Prostate gland (tissue), 2 donors: ENCODE results near the gene FRRS1. TPM values are rescaled to one million over a fixed set of nuclear protein-coding genes. Genes with fewer than 3 reads are reported as not detected.

ENCODE experiments used
- DNase-seq: peaks from one replicate; pipeline ENCODE4 v3.0.0-alpha.2; 2019; ENCODE audit warnings: low spot score
- H3K27ac ChIP-seq, 2 donors: fragments of 200-600 bp; sonication (generic); 2 replicates each; pipeline ENCODE4 v1.5.1; 2017 to 2019
- H3K27me3 ChIP-seq: fragments of 200-600 bp; sonication (generic); replicated peaks from 2 replicates; pipeline ENCODE4 v1.5.1; 2019; ENCODE audit not compliant: insufficient read depth
- H3K36me3 ChIP-seq, 2 donors: fragments of 200-600 bp; sonication (generic); 1 replicate in 1 of 2; 2 replicates in 1 of 2; pipeline versions ENCODE4 v1.5.1 to v1.8.1; 2017 to 2019
- H3K4me1 ChIP-seq: fragments of 200-600 bp; sonication (generic); replicated peaks from 2 replicates; pipeline ENCODE4 v1.5.1; 2019
- H3K4me3 ChIP-seq, 2 donors: fragments of 200-600 bp; sonication (generic); 2 replicates each; pipeline ENCODE4 v1.5.1; 2017 to 2019
- H3K9me3 ChIP-seq: fragments of 200-600 bp; sonication (generic); 2 replicates; pipeline ENCODE4 v1.5.1; 2017
- POLR2A ChIP-seq: fragments of 450-650 bp; IDR thresholded peaks from one replicate; pipeline ENCODE4 v1.6.1; 2016; ENCODE audit warnings: antibody characterized with exemption, mild to moderate bottlenecking
- POLR2AphosphoS5 ChIP-seq: sonication (generic); formaldehyde crosslinking; IDR thresholded peaks from one replicate; pipeline ENCODE4 v1.6.1; 2017; ENCODE audit warnings: antibody characterized with exemption
- WGBS: methylation state at CpG from one replicate; pipeline ENCODE4 v1.1.5; 2018; 5-methylcytosine and 5-hydroxymethylcytosine counted together
- intact Hi-C: fragments of 100-400 bp; cut with DNase I; formaldehyde crosslinking; loops from one replicate; pipeline ENCODE4 v1.14.2; 2022
- total RNA-seq, 2 donors: library from RNA; depleted of rRNA; stranded (reverse); fragments of >200 nt; gene quantifications; one replicate each; pipeline ENCODE4 v1.1.0, GENCODE V29; 2016
- TF ChIP-seq, protein P1 (sequence below), 4 experiments: fragments of 200-600 bp in 2 of 4; fragments of 450-650 bp in 2 of 4; sonication (generic) in 2 of 4; IDR thresholded peaks; 1 replicate in 3 of 4; 2 replicates in 1 of 4; pipeline ENCODE4 v1.5.1; 2016 to 2019; ENCODE audit warnings: antibody characterized with exemption in 4 of 4, mild to moderate bottlenecking in 2 of 4, moderate library complexity in 2 of 4

The FRRS1 gene
- total RNA-seq, 2 donors from 2014 or later, result 9.5 to 16.1 TPM

DNA sequence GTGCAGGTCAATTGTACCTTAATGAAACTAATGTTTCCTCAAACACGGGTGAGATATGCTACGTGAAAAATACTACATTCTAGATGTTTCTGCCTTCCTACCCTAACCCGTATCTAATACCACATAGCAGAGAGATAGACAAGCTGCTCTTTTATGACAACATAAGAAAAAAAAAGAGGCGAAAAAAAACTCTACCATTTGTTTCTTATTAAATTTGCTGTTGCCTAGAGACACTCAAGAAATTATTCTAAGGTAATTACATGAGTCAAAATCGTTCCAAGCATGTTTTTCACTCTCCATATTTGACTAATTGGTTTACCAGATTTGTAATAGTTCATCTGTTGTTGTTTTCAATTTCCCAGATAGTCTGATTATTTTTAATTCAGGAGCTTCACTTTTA is 93.1 kb downstream of the FRRS1 start:
- WGBS, result 89% methylated on average over 4 of the region's 5 CpGs
- TF ChIP-seq POLR2AphosphoS5 (no peak), POLR2A (no peak)
- TF ChIP-seq, protein P1, sequence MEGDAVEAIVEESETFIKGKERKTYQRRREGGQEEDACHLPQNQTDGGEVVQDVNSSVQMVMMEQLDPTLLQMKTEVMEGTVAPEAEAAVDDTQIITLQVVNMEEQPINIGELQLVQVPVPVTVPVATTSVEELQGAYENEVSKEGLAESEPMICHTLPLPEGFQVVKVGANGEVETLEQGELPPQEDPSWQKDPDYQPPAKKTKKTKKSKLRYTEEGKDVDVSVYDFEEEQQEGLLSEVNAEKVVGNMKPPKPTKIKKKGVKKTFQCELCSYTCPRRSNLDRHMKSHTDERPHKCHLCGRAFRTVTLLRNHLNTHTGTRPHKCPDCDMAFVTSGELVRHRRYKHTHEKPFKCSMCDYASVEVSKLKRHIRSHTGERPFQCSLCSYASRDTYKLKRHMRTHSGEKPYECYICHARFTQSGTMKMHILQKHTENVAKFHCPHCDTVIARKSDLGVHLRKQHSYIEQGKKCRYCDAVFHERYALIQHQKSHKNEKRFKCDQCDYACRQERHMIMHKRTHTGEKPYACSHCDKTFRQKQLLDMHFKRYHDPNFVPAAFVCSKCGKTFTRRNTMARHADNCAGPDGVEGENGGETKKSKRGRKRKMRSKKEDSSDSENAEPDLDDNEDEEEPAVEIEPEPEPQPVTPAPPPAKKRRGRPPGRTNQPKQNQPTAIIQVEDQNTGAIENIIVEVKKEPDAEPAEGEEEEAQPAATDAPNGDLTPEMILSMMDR (IDR thresholded peaks at IDR 0.05), result no peak
- intact Hi-C loops, result no loop called here
- Histone ChIP-seq H3K9me3 (no peaks in the 10 kb centered on the region), H3K4me3 (no peak overlapping the region), H3K27ac (no peak overlapping the region), H3K4me1 (no peaks in the 10 kb centered on the region), H3K27me3 (no peaks in the 10 kb centered on the region), H3K36me3 (no peaks in the 10 kb centered on the region)
- no peak for DNase-seq

GRCh38 chr1:99672530-99673213 is 93.8 kb downstream of the FRRS1 start:
- no peak overlapping the region for H3K4me3 ChIP-seq
- no peaks in the 10 kb centered on the region for H3K27me3 ChIP-seq
- intact Hi-C loops, result no loop called here
- H3K36me3 ChIP-seq, result no peaks in the 10 kb centered on the region
- H3K9me3 ChIP-seq, result no peaks in the 10 kb centered on the region
- DNase-seq, result no peak
- 70% methylated on average over 6 of the region's 6 CpGs for WGBS
- no peaks in the 10 kb centered on the region for H3K4me1 ChIP-seq
- no peak overlapping the region for H3K27ac ChIP-seq
- TF ChIP-seq, protein P1 (IDR thresholded peaks at IDR 0.05), result no peak

DNA sequence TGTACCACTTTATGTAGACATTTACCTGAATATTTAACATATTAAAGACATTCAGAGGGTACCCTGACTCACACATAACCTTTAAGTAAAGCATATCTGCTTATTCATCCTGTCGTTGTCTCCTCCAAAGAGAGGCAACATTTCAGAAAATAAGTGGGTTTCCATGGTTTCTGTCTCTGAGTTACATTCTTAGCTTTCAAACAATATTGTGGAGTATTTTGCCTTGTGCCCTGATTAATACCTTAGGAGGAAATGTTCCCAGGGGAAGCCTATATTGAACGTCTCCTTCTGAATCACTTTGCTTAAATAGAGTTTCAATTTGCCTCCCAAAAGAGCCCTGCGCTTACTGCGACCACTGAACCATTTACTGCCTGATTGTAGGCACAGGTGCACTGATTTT is 94.4 kb downstream of the FRRS1 start:
- TF ChIP-seq POLR2AphosphoS5 (no peak), POLR2A (no peak)
- TF ChIP-seq, protein P1 (IDR thresholded peaks at IDR 0.05), result no peak

GRCh38 chr1:99670583-99670982 is 95.9 kb downstream of the FRRS1 start:
- no peak for DNase-seq
- Histone ChIP-seq H3K27me3 (no peaks in the 10 kb centered on the region), H3K27ac (no peak overlapping the region), H3K9me3 (no peaks in the 10 kb centered on the region), H3K4me1 (no peaks in the 10 kb centered on the region), H3K36me3 (no peaks in the 10 kb centered on the region), H3K4me3 (no peak overlapping the region)
- intact Hi-C loops, result no loop called here
- TF ChIP-seq POLR2A (no peak), POLR2AphosphoS5 (no peak)
- TF ChIP-seq, protein P1 (IDR thresholded peaks at IDR 0.05), result no peak
- 67% methylated on average over 1 of the region's 1 CpG for WGBS

More for the DNA sequence above, 94.4 kb downstream of the FRRS1 start:
- Histone ChIP-seq H3K4me1 (no peaks in the 10 kb centered on the region), H3K27me3 (no peaks in the 10 kb centered on the region), H3K4me3 (no peak overlapping the region), H3K36me3 (no peaks in the 10 kb centered on the region), H3K9me3 (no peaks in the 10 kb centered on the region), H3K27ac (no peak overlapping the region)
- intact Hi-C loops, result no loop called here
- no peak for DNase-seq
- WGBS, result 82% methylated on average over 4 of the region's 4 CpGs

GRCh38 chr1:99669821-99670220 is 96.6 kb downstream of the FRRS1 start:
- intact Hi-C loops, result no loop called here
- H3K4me3 ChIP-seq, result no peak overlapping the region
- H3K9me3 ChIP-seq, result no peaks in the 10 kb centered on the region
- no peak for TF ChIP-seq POLR2A
- TF ChIP-seq POLR2AphosphoS5, result no peak
- TF ChIP-seq, protein P1 (IDR thresholded peaks at IDR 0.05), result no peak
- H3K27ac ChIP-seq, result no peak overlapping the region
- DNase-seq, result no peak
- WGBS, result 87% methylated on average over 2 of the region's 2 CpGs
- H3K36me3 ChIP-seq, result no peaks in the 10 kb centered on the region
- no peaks in the 10 kb centered on the region for H3K4me1 ChIP-seq
- H3K27me3 ChIP-seq, result no peaks in the 10 kb centered on the region
